GM12878 (cell line): Measurements from ENCODE around the gene CLEC4M.

Experiments used
- EP300 ChIP-seq, 2 experiments: fragments of 150-350 bp in 1 of 2; IDR thresholded peaks; 2 replicates each; pipeline ENCODE4 v1.6.1; 2011 to 2012; ENCODE audit warnings: low read depth in 2 of 2, low read length in 2 of 2, borderline replicate concordance in 1 of 2, improper control_type of control experiment in 1 of 2, inconsistent platforms in 1 of 2; ENCODE audit not compliant: control insufficient read depth in 1 of 2
- EZH2 ChIP-seq: IDR thresholded peaks from 2 replicates; pipeline ENCODE4 v1.6.1; 2012; ENCODE audit warnings: low read depth, mild to moderate bottlenecking, control low read depth, inconsistent platforms, low read length, borderline replicate concordance; ENCODE audit not compliant: control insufficient read depth
- GABPA ChIP-seq: IDR thresholded peaks from 2 replicates; pipeline ENCODE4 v1.6.1; 2014; ENCODE audit warnings: antibody characterized with exemption, low read depth, mild to moderate bottlenecking, inconsistent platforms
- MEF2B ChIP-seq: fragments of 450-650 bp; IDR thresholded peaks from 2 replicates; pipeline ENCODE4 v1.6.1; 2018; ENCODE audit warnings: mild to moderate bottlenecking, moderate library complexity; ENCODE audit not compliant: partially characterized antibody, poor library complexity, severe bottlenecking
- NBN ChIP-seq: fragments of 450-650 bp; IDR thresholded peaks from 2 replicates; pipeline ENCODE4 v1.6.1; 2016

GRCh38 chr19:7748171-7748570 lies 14.9 kb upstream of the CLEC4M start:
- no peak for TF ChIP-seq EZH2
- TF ChIP-seq EP300 (IDR thresholded peaks at IDR 0.05; ENCODE audit: borderline replicate concordance in 1 of 2, control insufficient read depth in 1 of 2, low read depth in 2 of 2, low read length in 2 of 2), result no peak
- no peak for TF ChIP-seq GABPA
- no peak for TF ChIP-seq MEF2B
- no peak for TF ChIP-seq NBN
